Smooth muscle cell (in vitro differentiated cells): Measurements from ENCODE around the gene ADAMTS2. TPM values are rescaled to one million over a fixed set of nuclear protein-coding genes. Genes with fewer than 3 reads are reported as not detected.

Source experiments
- DNase-seq: peaks from one replicate; lab custom pipeline; 2025; ENCODE audit not compliant: unreplicated experiment; lab: John Stamatoyannopoulos, UW
- H2AFZ ChIP-seq: fragments of 200-600 bp; sonication (generic); 2 replicates; pipeline ENCODE4 v1.6.0; 2016; ENCODE audit warnings: antibody characterized with exemption, low read depth, mild to moderate bottlenecking
- H3F3A ChIP-seq: fragments of 200-600 bp; sonication (generic); 2 replicates; pipeline ENCODE4 v1.6.0; 2017; ENCODE audit warnings: antibody characterized with exemption, low read depth
- H3K27ac ChIP-seq: fragments of 200-600 bp; sonication (generic); 2 replicates; pipeline ENCODE4 v1.5.1; 2016; ENCODE audit warnings: low read depth, mild to moderate bottlenecking
- H3K27me3 ChIP-seq: fragments of 200-600 bp; sonication (generic); 2 replicates; pipeline ENCODE4 v1.6.1; 2016; ENCODE audit warnings: low read depth, mild to moderate bottlenecking
- H3K36me3 ChIP-seq: fragments of 200-600 bp; sonication (generic); 2 replicates; pipeline ENCODE4 v1.5.1; 2016; ENCODE audit warnings: low read depth
- H3K4me1 ChIP-seq: fragments of 200-600 bp; sonication (generic); 2 replicates; pipeline ENCODE4 v1.5.1; 2016; ENCODE audit warnings: low read depth
- H3K4me2 ChIP-seq: fragments of 200-600 bp; sonication (generic); 2 replicates; pipeline ENCODE4 v1.6.0; 2016; ENCODE audit warnings: mild to moderate bottlenecking
- H3K4me3 ChIP-seq: fragments of 200-600 bp; sonication (generic); 2 replicates; pipeline ENCODE4 v1.5.1; 2016; ENCODE audit warnings: mild to moderate bottlenecking
- H3K79me2 ChIP-seq: fragments of 200-600 bp; sonication (generic); 2 replicates; pipeline ENCODE4 v1.6.0; 2016; ENCODE audit warnings: low read depth, mild to moderate bottlenecking
- H3K9ac ChIP-seq: fragments of 200-600 bp; sonication (generic); 2 replicates; pipeline ENCODE4 v1.6.0; 2016; ENCODE audit warnings: low read depth
- H3K9me3 ChIP-seq: fragments of 200-600 bp; sonication (generic); replicated peaks from 2 replicates; pipeline ENCODE4 v1.5.1; 2016; ENCODE audit warnings: low read depth
- H4K20me1 ChIP-seq: fragments of 200-600 bp; sonication (generic); 2 replicates; pipeline ENCODE4 v1.6.0; 2016; ENCODE audit warnings: low read depth
- CTCF ChIP-seq: fragments of 200-600 bp; sonication (generic); IDR thresholded peaks from 2 replicates; pipeline ENCODE4 v1.5.1; 2017; ENCODE audit warnings: borderline replicate concordance, mild to moderate bottlenecking, antibody characterized with exemption; ENCODE audit not compliant: insufficient read depth, poor library complexity, severe bottlenecking
- WGBS: methylation state at CpG from one replicate; pipeline ENCODE4 v1.1.7; 2016; ENCODE audit warnings: low lambda C conversion rate; 5-methylcytosine and 5-hydroxymethylcytosine counted together
- polyA plus RNA-seq: library from polyadenylated mRNA; unstranded; fragments of >200 nt; fragmentation: Nextera tagmentation; extraction: Ambion mirVana; gene quantifications from 2 replicates; pipeline ENCODE4 v1.2.1, GENCODE V29; 2016
- total RNA-seq: library from RNA; depleted of rRNA; stranded (reverse); fragments of >200 nt; gene quantifications from 2 replicates; pipeline ENCODE4 v1.2.3, GENCODE V29; 2014

ADAMTS2 gene
- total and polyA plus RNA-seq, 2 experiments from 2014 or later, result 22.8 to 37.5 TPM

- Histone ChIP-seq H3K27ac (no peak overlapping the region), H3K79me2 (no peaks in the 10 kb centered on the region), H4K20me1 (peaks cover 8% of the 10 kb centered on the region), H3K4me3 (no peak overlapping the region), H3K36me3 (no peaks in the 10 kb centered on the region), H2AFZ (no peak overlapping the region), H3K27me3 (no peaks in the 10 kb centered on the region), H3K4me2 (no peak overlapping the region), H3K9me3 (no peaks in the 10 kb centered on the region), H3K9ac (no peak overlapping the region), H3F3A (no peaks in the 10 kb centered on the region), H3K4me1 (no peaks in the 10 kb centered on the region)
- WGBS, result 83% methylated on average over 17 of the region's 20 CpGs
- no peak for TF ChIP-seq CTCF
- no peak for DNase-seq
These were observed 137.8 kb downstream of the ADAMTS2 start for GRCh38 chr5:179207470-179207869.

DNA sequence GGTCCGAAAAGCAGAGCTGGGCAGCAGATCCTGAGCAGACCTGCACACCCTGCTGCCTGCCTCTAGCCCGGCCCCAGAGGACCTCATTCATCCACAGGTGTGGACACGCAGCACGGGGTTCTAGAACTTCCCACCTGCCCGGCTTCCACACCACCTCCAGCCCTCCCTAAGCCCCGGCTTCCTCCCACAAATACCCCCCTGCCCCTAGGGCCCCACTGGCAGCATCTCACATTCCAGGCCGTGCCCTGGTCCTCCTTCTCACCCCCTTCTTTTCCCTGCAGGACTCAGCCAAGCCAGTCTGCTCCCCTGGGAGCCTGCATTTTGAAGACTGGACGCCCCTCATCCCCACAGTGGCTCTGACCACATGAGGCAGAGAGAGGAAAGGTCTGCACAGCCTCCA is 138.9 kb downstream of the ADAMTS2 start:
- no peaks in the 10 kb centered on the region for H3K27me3 ChIP-seq
- no peak overlapping the region for H3K4me2 ChIP-seq
- H3K79me2 ChIP-seq, result no peaks in the 10 kb centered on the region
- no peak overlapping the region for H3K27ac ChIP-seq
- H2AFZ ChIP-seq, result no peak overlapping the region
- no peaks in the 10 kb centered on the region for H3K36me3 ChIP-seq
- TF ChIP-seq CTCF, result no peak
- 89% methylated on average over 7 of the region's 8 CpGs for WGBS
- no peak for DNase-seq
- no peak overlapping the region for H3K9ac ChIP-seq
- no peaks in the 10 kb centered on the region for H3K4me1 ChIP-seq
- H3F3A ChIP-seq, result no peaks in the 10 kb centered on the region
- H4K20me1 ChIP-seq, result peaks cover 8% of the 10 kb centered on the region
- no peaks in the 10 kb centered on the region for H3K9me3 ChIP-seq
- no peak overlapping the region for H3K4me3 ChIP-seq

GRCh38 chr5:179205277-179205676 is 140.0 kb downstream of the ADAMTS2 start:
- H4K20me1 ChIP-seq, result peaks cover 8% of the 10 kb centered on the region

More at GRCh38 chr5:179205277-179205676, 140.0 kb downstream of the ADAMTS2 start:
- WGBS, result 88% methylated on average over 12 of the region's 12 CpGs
- Histone ChIP-seq H3K27ac (no peak overlapping the region), H3K4me3 (no peak overlapping the region), H3K36me3 (no peaks in the 10 kb centered on the region), H3K79me2 (no peaks in the 10 kb centered on the region), H3K4me1 (no peaks in the 10 kb centered on the region), H3K9ac (no peak overlapping the region), H3K4me2 (no peak overlapping the region), H3K9me3 (no peaks in the 10 kb centered on the region), H3K27me3 (no peaks in the 10 kb centered on the region), H2AFZ (no peak overlapping the region), H3F3A (no peaks in the 10 kb centered on the region)
- no peak for DNase-seq
- no peak for TF ChIP-seq CTCF
